HT1080 (cell line): Measurements from ENCODE around the gene GH1. TPM values are rescaled to one million over a fixed set of nuclear protein-coding genes. Genes with fewer than 3 reads are reported as not detected.
"Not testable (repeated sequence)": the region's sequence is repeated elsewhere in the genome, so short reads cannot be mapped to it uniquely, and the experiment has no call there.

ENCODE experiments used
- DNase-seq: peaks from one replicate; pipeline ENCODE4 v3.0.0-alpha.2; 2015; ENCODE audit warnings: low read depth
- total RNA-seq: library from RNA; depleted of rRNA; stranded (reverse); fragments of >200 nt; shearing (Covaris generic); gene quantifications from 2 replicates; pipeline ENCODE4 v1.2.3, GENCODE V29; 2014

Gene GH1
- total RNA-seq, 1 experiment from 2014 or later = not detected

DNA sequence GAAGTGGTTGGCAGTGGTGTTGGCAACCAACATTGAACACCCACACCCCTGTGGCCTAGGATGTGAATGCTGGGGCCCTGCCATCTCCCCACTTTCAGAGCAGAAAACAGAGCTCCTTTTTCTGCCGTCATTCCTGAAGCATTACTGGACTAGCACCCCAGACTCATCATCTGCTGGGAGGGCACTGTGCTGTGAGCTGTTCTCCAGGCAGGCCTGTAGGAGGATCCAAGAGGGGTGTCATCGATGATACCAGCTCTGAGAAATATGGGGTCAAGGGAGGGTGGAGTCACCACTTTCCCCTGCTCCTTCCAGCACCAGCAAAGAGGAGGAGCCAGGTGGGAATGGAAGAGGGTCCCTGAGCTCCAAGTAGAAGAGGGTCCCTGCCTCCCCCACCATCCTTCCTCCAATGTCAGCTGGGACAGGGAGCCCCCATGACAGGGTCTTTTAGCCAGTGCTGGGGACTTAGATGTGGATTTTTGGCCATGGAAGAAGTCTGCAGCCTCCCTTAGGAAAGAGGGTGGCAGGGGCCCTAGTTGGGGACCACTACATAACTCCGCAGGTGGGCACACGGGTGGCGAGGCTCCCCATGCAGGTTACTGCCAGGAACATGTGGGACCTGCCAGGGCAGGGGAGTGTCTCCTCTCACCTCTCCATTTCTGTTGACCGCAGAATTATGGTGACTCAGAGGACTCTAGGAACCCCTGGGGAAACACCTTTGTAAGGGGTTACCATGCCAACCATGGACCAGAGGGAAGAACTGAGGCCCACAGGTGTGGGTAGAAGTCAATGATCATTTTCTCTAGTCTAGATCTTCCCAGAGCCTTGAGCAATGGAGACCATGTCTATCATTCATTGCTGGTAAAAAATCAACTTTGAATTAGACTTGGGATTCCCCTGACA, 19.5 kb downstream of the GH1 start:
- not testable (repeated sequence) for DNase-seq

DNA sequence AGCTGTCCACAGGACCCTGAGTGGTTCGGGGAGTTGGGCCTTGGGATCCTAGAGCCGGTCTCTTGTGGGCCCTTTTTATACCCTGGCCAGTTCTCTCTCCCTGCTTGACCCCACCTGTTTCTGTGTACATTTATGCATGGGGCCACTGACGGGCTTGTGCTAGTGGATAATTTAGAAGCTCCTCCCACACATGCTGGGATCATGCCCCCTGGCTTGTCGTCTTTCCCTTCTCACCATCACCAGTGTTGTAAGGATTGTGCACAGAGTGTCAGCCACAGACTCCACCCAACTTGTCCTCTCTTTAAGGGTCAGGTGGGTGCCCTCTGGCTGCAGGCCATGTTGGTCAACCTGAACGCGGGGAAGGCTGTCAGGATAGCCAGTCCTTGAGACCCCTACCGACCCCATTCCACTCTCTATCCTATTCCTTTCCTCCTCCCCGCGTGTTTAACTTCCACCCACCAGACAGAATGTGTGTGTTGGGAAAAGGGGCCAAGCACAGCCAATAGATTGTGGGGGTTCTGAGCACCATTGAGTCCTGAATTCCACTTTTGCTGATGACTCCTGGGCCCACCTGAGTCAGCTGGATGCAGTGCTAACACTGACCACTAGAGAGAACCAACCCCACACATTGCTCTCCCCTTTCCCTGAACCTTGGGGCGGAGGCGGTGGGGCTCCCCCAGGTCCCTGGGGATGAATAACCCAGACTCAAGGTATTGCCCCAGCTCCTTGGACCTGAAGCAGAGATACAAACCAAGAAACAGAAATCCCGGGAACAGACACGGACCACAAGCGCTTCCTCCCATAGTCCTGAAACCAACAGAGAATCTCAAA, 21.9 kb downstream of the GH1 start, which contains the start of gene CSH1:
Gene CSH1 (minus strand): TSS at position 51 of the 831 bp plus-strand sequence. CDS start 63 bp downstream, outside the sequence.
- not testable (repeated sequence) for DNase-seq

DNA sequence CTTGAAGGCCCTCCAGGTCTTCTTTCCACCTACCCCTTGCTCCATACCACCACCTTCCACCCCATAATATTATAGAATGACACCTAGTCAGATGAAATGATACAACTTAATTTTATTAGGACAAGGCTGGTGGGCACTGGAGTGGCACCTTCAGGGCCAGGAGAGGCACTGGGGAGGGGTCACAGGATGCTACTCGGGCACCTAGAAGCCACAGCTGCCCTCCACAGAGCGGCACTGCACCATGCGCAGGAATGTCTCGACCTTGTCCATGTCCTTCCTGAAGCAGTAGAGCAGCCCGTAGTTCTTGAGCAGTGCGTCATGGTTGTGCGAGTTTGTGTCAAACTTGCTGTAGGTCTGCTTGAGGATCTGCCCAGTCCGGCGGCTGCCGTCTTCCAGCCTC, 23.8 kb downstream of the GH1 start:
- not testable (repeated sequence) for DNase-seq

DNA sequence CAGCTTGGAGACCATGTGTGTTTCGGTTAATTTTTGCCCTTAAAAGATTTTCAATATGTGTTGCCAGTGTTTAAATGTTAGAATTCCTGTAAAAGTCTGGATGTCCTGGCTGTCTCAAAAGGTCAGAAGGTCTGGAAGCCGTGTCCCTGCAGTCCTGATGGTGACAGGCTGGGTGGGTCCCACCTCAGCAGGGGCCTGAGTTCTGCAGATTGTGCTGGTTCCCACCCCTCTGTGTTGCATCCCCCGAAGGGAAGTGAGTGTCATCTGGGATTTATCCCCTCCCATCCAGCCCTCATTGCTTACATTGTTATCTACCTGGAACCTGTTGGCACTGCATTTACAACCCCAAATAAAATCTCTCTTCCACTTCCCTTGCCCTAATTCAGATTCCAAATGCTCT, 24.6 kb downstream of the GH1 start:
- DNase-seq = not testable (repeated sequence)

DNA sequence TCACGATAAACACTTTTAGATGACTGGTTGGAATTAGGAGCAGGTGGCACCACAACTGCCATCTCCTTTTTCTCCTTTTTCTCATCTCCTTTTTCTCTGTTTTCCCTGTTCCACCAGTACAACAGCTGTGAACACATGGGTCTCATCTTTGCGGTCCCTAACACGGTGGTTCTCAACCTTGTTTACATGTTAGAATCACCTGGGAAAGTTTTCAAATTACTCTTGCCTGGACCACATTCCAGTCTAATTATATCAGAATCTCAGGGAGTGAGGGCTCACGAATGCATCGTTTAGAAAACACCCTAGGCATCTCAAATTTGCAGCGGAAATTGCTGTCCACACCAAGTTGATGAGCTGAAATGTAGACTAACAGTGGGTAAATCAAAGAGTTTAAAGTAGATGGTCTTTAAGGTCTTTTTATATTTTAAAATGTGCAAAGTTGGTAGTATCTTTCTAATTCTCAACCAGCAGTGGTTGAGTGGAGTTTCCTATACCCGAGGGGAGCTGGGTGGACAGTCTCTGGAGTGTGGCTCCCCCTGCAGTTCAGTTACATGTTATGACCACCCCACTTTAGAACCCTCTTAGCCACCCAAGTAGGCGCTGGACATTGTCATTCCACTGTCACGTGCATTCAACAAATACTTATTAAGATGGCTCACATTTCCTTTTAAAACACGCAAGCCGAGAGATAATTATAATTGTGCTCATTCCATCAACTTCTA, 26.2 kb downstream of the GH1 start:
- not testable (repeated sequence) for DNase-seq

DNA sequence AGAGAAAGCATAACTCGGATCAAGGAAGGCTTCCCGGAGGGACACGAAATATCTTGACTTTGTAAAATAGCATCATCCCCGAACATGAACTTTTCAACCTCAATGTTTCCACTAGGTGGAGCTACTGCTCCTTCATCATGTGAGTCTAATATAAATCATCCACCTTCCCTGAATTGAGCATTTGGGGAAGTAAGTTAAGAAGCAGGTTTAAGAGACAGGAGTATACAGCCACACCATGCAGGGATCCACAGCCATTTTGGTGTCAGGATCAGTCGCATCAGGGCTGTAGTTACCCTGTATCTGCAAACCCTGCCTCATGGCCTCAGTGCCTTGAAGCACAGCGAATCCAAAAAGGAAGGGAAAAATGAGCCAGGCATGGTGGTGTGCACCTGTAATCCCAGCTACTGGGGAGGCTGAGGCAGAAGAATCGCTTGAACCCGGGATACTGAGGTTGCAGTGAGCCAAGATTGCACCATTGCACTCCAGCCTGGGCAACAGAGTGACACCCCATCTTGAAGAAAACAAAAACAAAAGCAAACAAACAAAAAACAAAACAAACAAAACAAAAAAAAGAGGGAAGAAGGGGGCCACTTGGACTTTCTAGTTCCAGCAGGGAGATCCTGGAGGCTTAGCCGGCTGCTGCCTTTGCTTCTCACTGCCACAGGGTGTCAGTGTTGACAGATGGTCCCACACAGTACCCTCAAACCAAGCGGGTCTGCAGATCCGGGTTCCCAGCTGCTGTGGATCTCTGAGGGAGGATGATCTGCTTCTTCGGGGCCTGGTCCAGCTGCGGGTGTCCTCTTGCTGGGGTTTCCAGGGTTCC, 29.4 kb downstream of the GH1 start:
- DNase-seq = not testable (repeated sequence)

DNA sequence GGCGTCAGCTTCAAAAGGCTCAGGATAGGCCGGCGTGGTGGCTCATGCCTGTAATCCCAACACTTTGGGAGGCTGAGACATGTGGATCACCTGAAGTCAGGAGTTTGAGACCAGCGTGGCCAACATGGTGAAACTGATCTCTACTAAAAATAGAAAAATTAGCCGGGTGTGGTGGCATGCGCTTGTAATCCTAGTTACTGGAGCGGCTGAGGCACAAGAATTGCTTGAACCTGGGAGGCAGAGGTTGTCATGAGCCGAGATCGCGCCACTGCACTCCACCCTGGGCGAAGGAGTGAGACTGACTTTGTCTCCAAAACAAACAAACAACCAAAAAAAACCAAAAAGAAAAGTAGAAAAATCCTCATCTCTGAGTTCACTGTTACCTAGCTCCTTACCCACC, 33.5 kb downstream of the GH1 start:
- not testable (repeated sequence) for DNase-seq

DNA sequence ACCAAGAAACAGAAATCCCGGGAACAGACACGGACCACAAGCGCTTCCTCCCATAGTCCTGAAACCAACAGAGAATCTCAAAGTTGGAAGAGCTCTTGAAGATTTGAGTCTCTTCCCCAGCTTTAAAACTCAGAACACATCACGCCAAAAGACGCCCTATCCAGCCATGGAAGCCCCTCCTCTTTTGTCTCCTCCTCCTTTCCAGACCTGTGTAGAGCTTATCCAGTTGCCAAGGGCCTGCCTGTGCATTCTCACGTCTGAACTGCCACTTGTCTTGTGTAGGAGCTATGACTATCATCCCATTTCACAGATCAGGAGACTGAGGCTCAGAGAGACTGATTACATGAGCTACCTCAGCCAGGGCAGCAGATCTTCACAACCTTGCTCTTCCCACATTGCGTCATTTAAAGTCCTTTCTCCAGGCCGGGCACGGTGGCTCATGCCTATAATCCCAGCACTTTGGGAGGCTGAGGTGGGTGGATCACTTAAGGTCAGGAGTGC, 36.0 kb downstream of the GH1 start:
- not testable (repeated sequence) for DNase-seq

DNA sequence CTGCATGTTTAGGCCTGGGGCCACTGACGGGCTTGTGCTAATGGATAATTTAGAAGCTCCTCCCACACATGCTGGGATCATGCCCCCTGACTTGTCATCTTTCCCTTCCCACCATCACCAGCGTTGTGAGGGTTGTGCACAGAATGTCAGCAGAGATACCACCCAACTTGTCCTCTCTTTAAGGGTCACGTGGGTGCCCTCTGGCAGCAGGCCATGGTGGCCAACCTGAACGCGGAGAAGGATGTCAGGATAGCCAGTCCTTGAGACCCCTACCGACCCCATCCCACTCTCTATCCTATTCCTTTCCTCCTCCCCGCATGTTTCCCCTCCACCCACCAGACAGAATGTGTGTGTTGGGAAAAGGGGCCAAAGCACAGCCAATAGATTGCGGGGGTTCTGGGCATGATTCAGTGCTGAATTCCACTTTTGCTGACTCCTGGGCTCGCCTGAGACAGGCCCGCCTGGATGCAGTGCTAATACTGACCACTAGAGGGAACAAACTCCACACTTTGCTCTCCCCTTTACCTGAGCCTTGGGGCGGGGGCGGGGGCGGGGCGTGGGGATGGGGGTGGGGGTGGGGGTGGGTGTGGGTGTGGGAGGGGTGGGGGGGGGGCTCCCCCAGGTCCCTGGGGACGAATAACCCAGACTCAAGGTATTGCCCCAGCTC, 36.6 kb downstream of the GH1 start, which contains the start of gene GH2:
Gene GH2 (minus strand): TSS at position 10 of the 667 bp plus-strand sequence. CDS start 143 bp downstream, outside the sequence.
- DNase-seq = peak; percentile 55

DNA sequence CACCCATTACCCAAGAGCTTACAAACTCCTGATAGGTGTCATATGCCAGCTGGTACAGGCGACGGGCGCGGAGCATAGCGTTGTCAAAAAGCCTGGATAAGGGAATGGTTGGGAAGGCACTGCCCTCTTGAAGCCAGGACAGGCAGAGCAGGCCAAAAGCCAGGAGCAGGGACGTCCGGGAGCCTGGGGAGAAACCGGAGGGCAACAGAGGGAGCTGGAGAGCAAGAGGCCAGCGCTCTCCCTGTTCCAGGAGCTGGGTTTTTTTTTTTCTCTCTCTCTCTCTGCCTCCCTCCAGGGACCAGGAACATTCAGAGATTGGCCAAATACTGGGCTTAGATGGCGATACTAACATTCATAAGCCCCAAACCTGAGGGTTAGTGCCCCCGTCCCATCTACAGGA, 37.3 kb downstream of the GH1 start:
- not testable (repeated sequence) for DNase-seq

DNA sequence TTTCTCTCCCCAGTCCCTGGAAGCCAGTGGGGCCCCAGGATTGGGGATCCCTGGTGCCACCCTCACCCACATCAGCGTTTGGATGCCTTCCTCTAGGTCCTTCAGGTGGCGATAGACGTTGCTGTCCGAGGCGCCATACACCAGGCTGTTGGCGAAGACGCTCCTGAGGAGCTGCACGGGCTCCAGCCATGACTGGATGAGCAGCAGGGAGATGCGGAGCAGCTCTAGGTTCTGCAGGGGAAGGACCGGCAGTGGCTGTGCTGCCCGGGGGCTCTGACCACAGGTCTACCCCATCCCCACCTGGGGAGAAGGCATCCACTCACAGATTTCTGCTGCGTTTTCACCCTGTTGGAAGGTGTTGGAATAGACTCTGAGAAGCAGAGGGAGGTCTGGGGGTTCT, 37.9 kb downstream of the GH1 start:
- no peak for DNase-seq

DNA sequence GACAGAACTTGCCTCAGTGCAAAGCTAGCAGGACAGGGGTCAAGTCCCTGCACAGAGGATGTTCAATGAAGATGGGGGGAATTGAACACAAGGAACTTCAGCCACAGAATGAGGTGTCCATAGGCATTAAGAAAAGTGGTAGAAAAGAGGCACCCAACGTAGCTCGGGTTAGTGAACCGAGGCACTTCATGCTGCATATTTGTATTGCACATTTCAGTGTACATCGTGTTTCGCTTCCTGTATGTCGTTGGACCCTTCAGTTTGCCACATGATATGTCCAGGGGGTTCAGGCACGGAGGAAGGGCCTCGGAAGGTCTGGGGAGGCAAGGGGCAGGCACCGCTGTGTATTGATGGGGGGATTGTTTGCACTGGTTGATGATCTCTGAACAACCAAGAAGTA, 40.2 kb downstream of the GH1 start:
- DNase-seq = not testable (repeated sequence)

DNA sequence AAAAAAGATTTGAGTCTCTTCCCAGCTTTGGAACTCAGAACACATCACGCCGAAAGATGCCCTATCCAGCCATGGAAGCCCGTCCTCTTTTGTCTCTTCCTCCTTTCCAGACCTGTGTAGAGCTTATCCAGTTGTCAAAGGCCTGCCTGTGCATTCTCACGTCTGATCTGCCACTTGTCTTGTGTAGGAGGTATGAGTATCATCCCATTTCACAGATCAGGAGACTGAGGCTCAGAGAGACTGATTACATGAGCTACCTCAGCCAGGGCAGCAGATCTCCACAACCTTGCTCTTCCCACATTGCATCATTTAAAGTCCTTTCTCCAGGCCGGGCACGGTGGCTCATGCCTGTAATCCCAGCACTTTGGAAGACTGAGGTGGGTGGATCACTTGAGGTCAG, 43.9 kb downstream of the GH1 start:
- DNase-seq = not testable (repeated sequence)

DNA sequence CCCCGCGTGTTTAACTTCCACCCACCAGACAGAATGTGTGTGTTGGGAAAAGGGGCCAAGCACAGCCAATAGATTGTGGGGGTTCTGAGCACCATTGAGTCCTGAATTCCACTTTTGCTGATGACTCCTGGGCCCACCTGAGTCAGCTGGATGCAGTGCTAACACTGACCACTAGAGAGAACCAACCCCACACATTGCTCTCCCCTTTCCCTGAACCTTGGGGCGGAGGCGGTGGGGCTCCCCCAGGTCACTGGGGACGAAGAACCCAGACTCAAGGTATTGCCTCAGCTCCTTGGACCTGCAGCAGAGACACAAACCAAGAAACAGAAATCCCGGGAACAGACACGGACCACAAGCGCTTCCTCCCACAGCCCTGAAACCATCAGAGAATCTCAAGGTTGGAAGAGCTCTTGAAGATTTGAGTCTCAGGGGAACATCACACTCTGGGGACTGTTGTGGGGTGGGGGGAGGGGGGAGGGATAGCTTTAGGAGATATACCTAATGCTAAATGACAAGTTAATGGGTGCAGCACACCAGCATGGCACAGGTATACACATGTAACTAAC, 44.5 kb downstream of the GH1 start:
- not testable (repeated sequence) for DNase-seq

DNA sequence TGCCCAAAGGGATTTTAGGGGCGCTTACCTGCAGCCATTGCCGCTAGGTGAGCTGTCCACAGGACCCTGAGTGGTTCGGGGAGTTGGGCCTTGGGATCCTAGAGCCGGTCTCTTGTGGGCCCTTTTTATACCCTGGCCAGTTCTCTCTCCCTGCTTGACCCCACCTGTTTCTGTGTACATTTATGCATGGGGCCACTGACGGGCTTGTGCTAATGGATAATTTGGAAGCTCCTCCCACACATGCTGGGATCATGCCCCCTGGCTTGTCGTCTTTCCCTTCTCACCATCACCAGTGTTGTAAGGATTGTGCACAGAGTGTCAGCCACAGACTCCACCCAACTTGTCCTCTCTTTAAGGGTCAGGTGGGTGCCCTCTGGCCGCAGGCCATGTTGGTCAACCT, 45.1 kb downstream of the GH1 start, which contains the start of gene CSH2:
Gene CSH2 (minus strand): TSS at position 101 of the 400 bp plus-strand sequence. CDS start 63 bp downstream, at position 38.
- DNase-seq = not testable (repeated sequence)

DNA sequence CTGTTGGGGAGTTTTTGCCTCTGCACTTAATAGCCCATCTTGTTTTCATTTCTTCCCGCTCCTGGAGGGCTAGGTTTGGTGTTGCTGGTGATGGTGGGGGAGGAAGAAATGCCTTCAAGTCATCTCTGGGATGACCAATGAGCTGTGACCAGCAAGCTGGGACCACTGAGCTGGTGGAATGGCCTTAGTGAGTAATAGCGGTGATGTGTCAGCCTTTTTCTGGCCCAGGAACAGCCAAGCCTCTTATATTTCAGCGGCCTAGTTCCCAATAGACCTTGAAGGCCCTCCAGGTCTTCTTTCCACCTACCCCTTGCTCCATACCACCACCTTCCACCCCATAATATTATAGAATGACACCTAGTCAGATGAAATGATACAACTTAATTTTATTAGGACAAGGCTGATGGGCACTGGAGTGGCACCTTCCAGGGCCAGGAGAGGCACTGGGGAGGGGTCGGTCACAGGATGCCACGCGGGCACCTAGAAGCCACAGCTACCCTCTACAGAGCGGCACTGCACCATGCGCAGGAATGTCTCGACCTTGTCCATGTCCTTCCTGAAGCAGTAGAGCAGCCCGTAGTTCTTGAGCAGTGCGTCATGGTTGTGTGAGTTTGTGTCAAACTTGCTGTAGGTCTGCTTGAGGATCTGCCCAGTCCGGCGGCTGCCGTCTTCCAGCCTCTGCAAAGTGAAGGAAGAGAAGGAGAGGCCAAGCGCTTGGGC, 46.8 kb downstream of the GH1 start:
- DNase-seq = peak; percentile 41

DNA sequence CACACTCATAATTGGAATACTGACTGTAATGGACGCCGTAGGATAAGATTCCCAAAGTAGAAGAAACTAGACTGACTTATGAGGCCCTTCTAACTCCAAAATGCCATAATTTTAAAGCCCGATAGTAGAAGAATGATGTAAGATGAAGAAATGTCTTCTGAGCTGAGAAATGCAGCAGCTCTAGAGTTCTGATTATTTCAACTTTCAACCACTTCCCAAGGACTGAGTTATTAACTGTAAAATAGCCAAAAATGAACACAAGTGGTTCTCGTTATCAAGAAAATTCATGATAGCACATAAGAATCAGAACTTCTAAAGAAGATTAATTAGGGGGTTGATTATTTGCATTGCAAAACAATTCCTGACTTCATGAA, 48.4 kb downstream of the GH1 start:
- DNase-seq = not testable (repeated sequence)
